HG03520 (cell line): ENCODE data around the gene TXNRD2.
"Not testable (repeated sequence)": the region's sequence is repeated elsewhere in the genome, so short reads cannot be mapped to it uniquely, and the experiment has no call there.

Experiments
- ATAC-seq: cut with Tn5 transposase; IDR thresholded peaks from one replicate; pipeline ENCODE4 v1.9.1; 2021; ENCODE audit warnings: mild to moderate bottlenecking, moderate library complexity; ENCODE audit not compliant: unreplicated experiment

Gene TXNRD2

GRCh38 chr22:19831979-19832378 is 109.6 kb downstream of the TXNRD2 start:
- not testable (repeated sequence) for ATAC-seq

- no peak for ATAC-seq
These were observed 110.6 kb downstream of the TXNRD2 start for GRCh38 chr22:19831016-19831415.

- no peak for ATAC-seq
These were observed 113.6 kb downstream of the TXNRD2 start for GRCh38 chr22:19828035-19828401.

GRCh38 chr22:19827341-19828034 is 114.1 kb downstream of the TXNRD2 start:
- ATAC-seq: no peak

- ATAC-seq: no peak
These were observed 115.0 kb downstream of the TXNRD2 start for GRCh38 chr22:19826619-19826950.

- ATAC-seq: no peak
These were observed 115.6 kb downstream of the TXNRD2 start for GRCh38 chr22:19825904-19826618.
